ENCODE results near the gene SCTR. TPM values are rescaled to one million over a fixed set of nuclear protein-coding genes. Genes with fewer than 3 reads are reported as not detected.

Gene SCTR
- total and polyA plus RNA-seq, 2 of the 13 experiments (the other 11 are each of a cell fraction or from before 2014, with no cell fraction given): not detected

DNA sequence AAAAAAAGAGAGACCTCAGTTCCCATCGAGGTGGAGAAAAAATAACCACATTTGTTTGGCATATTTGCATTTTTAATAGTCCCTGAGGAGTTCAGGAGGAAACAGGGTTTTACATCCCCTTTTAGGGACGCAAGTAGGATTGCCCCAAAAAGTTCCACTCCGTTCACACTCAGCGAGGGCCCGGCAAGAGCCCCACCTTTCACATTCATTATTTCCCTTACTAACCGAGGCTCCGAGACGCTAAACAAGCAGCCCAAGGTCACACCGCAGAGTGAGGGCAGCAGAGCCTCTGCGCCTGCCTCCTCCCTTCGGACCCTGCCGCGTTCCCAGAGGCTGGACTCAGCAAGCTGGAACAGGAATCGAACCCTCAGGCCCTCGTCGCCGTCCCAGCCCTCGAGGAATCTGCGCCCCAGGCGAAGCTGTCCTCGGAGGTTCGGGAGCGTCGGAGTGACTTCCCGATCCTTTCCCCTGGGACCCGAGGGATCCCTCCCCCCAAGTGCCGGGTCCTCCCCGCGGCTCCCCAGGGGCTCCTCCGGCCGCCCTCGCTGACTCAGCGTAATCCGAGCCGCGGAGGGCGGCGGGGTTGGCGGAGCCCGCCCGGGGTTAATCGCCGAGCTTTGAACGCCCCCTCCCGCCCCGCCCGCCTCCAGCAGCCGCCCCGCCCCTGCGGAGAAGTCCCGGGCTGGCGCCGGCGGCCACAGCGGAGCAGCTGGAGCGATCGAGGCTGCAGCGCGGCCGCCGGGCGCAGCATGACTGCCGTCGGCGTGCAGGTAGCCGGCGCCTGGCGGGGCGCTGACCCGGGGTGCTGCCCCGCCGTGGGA is 92.9 kb downstream of the SCTR start, which contains the start of gene TMEM37:
TMEM37 (plus strand) TSS at position 700 of the 821 bp plus-strand sequence; CDS start at position 750, 50 bp downstream.
- peaks cover 46% of the 10 kb centered on the region for H3K79me2 ChIP-seq (ENCODE audit: insufficient read depth, low read length)
- H3K27me3 ChIP-seq (ENCODE audit: control insufficient read depth in 1 of 2, insufficient read depth in 2 of 2, low read length in 2 of 2): no peaks in the 10 kb centered on the region; a peak in 1 of 5 replicates
- ATAC-seq (peak; percentile 70), DNase-seq (ENCODE audit: low spot score) (peak; percentile 79), FAIRE-seq (no peak)
- H3K36me3 ChIP-seq (replicated peaks in 1 of 2; ENCODE audit: control insufficient read depth in 1 of 2, insufficient read depth in 2 of 2, low read length in 2 of 2): no peaks in the 10 kb centered on the region; a peak in 1 of 5 replicates
- peak within 1 kb of the TSS; percentile 88 for H3K27ac ChIP-seq (ENCODE audit: extremely low read length, insufficient read depth, low read length)
- H3K4me1 ChIP-seq (ENCODE audit: insufficient read depth, low read length): peaks cover 88% of the 10 kb centered on the region
- ChIA-PET POLR2A (interaction anchor here (0.9 to 3.0 kb wide), 4 partner anchors 10 to 64 kb away, joined by 3 to 21 read pairs (median 4); partner anchors contain the start of genes C2orf76 and DBI), CTCF (ENCODE audit: low intra/inter-chr PET ratio, low total read pairs) (no interaction called here)
- peaks cover 2% of the 10 kb centered on the region; the same call in 1 of the 2 replicates for H4K20me1 ChIP-seq (ENCODE audit: insufficient read depth, low read length)
- WGBS (ENCODE audit: low lambda C conversion rate): 1% methylated on average over 33 of the region's 72 CpGs
- in situ Hi-C loops (cut with HindIII; ENCODE audit: extremely low pct_ligation_motif_present, low pct_unique_long_range_greater_than_20kb) (no loop called here), intact Hi-C loops (cut with micrococcal nuclease; ENCODE audit: unreplicated experiment) (loop anchor here (5.0 kb wide), 1 partner anchor 64 kb away; the partner anchor contains the start of genes C2orf76 and DBI)
- H2AFZ ChIP-seq (ENCODE audit: low read length): no peak within 1 kb of the TSS
- peak within 1 kb of the TSS; percentile 89 for H3K9ac ChIP-seq (ENCODE audit: insufficient read depth, low read depth, low read length)
- peak within 1 kb of the TSS; percentile 97 for H3K4me2 ChIP-seq (ENCODE audit: low read depth, low read length)
- H3K9me3 ChIP-seq (ENCODE audit: low read length): no peaks in the 10 kb centered on the region
- H3K4me3 ChIP-seq (replicated peaks in 1 of 3; ENCODE audit: insufficient read depth in 1 of 3, low read depth in 2 of 3, low read length in 3 of 3): peak within 1 kb of the TSS; percentile 84 to 90 (median 86)
- BruUV-seq (replicated peaks): TSS peak; percentile 91
- TF ChIP-seq, protein P1, sequence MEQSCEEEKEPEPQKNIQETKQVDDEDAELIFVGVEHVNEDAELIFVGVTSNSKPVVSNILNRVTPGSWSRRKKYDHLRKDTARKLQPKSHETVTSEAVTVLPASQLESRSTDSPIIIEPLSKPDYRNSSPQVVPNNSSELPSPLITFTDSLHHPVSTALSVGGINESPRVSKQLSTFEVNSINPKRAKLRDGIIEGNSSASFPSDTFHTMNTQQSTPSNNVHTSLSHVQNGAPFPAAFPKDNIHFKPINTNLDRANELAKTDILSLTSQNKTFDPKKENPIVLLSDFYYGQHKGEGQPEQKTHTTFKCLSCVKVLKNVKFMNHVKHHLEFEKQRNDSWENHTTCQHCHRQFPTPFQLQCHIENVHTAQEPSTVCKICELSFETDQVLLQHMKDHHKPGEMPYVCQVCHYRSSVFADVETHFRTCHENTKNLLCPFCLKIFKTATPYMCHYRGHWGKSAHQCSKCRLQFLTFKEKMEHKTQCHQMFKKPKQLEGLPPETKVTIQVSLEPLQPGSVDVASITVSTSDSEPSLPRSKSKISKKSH (CRISPR knock-in tag; IDR thresholded peaks at IDR 0.05; ENCODE audit: borderline replicate concordance): peak; percentile 48; the same call in 1 of the 2 replicates
- TF ChIP-seq HNRNPL (IDR thresholded peaks at IDR 0.05; ENCODE audit: low read depth, low read length): no peak
- 0 out of 2 replicates have a peak, but pooled peaks have one; percentile 53 for TF ChIP-seq ZNF558 (CRISPR knock-in tag; IDR thresholded peaks at IDR 0.05; ENCODE audit: borderline replicate concordance)
- TF ChIP-seq, protein P2, sequence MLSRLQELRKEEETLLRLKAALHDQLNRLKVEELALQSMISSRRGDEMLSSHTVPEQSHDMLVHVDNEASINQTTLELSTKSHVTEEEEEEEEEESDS (CRISPR knock-in tag; IDR thresholded peaks at IDR 0.05; ENCODE audit: borderline replicate concordance): no peak
- TF ChIP-seq, protein P3, sequence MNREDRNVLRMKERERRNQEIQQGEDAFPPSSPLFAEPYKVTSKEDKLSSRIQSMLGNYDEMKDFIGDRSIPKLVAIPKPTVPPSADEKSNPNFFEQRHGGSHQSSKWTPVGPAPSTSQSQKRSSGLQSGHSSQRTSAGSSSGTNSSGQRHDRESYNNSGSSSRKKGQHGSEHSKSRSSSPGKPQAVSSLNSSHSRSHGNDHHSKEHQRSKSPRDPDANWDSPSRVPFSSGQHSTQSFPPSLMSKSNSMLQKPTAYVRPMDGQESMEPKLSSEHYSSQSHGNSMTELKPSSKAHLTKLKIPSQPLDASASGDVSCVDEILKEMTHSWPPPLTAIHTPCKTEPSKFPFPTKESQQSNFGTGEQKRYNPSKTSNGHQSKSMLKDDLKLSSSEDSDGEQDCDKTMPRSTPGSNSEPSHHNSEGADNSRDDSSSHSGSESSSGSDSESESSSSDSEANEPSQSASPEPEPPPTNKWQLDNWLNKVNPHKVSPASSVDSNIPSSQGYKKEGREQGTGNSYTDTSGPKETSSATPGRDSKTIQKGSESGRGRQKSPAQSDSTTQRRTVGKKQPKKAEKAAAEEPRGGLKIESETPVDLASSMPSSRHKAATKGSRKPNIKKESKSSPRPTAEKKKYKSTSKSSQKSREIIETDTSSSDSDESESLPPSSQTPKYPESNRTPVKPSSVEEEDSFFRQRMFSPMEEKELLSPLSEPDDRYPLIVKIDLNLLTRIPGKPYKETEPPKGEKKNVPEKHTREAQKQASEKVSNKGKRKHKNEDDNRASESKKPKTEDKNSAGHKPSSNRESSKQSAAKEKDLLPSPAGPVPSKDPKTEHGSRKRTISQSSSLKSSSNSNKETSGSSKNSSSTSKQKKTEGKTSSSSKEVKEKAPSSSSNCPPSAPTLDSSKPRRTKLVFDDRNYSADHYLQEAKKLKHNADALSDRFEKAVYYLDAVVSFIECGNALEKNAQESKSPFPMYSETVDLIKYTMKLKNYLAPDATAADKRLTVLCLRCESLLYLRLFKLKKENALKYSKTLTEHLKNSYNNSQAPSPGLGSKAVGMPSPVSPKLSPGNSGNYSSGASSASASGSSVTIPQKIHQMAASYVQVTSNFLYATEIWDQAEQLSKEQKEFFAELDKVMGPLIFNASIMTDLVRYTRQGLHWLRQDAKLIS (CRISPR knock-in tag; IDR thresholded peaks at IDR 0.05): peak; percentile 79
- 0 out of 2 replicates have a peak, but pooled peaks have one; percentile 39 for TF ChIP-seq ZNF232 (CRISPR knock-in tag; IDR thresholded peaks at IDR 0.05; ENCODE audit: borderline replicate concordance)
- TF ChIP-seq, protein P4, sequence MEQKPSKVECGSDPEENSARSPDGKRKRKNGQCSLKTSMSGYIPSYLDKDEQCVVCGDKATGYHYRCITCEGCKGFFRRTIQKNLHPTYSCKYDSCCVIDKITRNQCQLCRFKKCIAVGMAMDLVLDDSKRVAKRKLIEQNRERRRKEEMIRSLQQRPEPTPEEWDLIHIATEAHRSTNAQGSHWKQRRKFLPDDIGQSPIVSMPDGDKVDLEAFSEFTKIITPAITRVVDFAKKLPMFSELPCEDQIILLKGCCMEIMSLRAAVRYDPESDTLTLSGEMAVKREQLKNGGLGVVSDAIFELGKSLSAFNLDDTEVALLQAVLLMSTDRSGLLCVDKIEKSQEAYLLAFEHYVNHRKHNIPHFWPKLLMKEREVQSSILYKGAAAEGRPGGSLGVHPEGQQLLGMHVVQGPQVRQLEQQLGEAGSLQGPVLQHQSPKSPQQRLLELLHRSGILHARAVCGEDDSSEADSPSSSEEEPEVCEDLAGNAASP (CRISPR knock-in tag; IDR thresholded peaks at IDR 0.05; ENCODE audit: borderline replicate concordance): peak; percentile 53
- peak; percentile 42; the same call in 1 of the 2 replicates for TF ChIP-seq ZNF629 (CRISPR knock-in tag; conservative IDR thresholded peaks at IDR 0.05)
- no peak for TF ChIP-seq ZNF569 (CRISPR knock-in tag; IDR thresholded peaks at IDR 0.05; ENCODE audit: borderline replicate concordance)
- TF ChIP-seq SP140L (CRISPR knock-in tag; IDR thresholded peaks at IDR 0.05; ENCODE audit: borderline replicate concordance): 0 out of 2 replicates have a peak, but pooled peaks have one; percentile 27
- TF ChIP-seq HOXD1 (CRISPR knock-in tag; IDR thresholded peaks at IDR 0.05): peak; percentile 52; the same call in 1 of the 2 replicates
- TF ChIP-seq ZNF124 (CRISPR knock-in tag; IDR thresholded peaks at IDR 0.05): peak; percentile 40
- TF ChIP-seq, protein P5, sequence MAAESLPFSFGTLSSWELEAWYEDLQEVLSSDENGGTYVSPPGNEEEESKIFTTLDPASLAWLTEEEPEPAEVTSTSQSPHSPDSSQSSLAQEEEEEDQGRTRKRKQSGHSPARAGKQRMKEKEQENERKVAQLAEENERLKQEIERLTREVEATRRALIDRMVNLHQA (CRISPR knock-in tag; IDR thresholded peaks at IDR 0.05): no peak
- 0 out of 2 replicates have a peak, but pooled peaks have one; percentile 58 for TF ChIP-seq ZNF660 (CRISPR knock-in tag; IDR thresholded peaks at IDR 0.05; ENCODE audit: borderline replicate concordance, low read depth)
- no peak for TF ChIP-seq ZNF180 (CRISPR knock-in tag; IDR thresholded peaks at IDR 0.05; ENCODE audit: borderline replicate concordance, low read depth)
